GM21576 (cell line): ENCODE data around the gene TSPAN32.
"Not testable (repeated sequence)": the region's sequence is repeated elsewhere in the genome, so short reads cannot be mapped to it uniquely, and the experiment has no call there.

Experiments used
- ATAC-seq: cut with Tn5 transposase; IDR thresholded peaks from one replicate; pipeline ENCODE4 v1.9.1; 2021; ENCODE audit warnings: mild to moderate bottlenecking, moderate library complexity; ENCODE audit not compliant: unreplicated experiment

TSPAN32 gene

DNA sequence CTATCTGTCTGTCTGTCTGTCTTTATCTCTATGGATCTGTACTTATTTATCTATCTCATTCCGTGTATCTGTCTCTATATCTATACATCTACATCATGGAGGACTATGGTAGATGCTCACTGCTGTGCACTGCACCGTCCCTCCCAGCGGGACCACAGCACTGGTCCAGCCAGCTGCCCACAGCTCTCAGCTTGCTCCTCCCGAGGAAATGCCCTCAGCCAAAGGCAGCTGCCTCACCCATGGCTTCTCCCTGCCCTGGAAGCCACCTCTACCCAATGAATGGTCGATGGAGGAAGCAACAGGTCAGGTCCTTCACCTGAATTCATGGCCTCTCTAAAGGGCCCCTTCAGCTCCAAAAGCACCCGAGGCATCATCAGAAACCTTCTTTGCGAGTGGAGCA, 60.6 kb downstream of the TSPAN32 start:
- no peak for ATAC-seq

DNA sequence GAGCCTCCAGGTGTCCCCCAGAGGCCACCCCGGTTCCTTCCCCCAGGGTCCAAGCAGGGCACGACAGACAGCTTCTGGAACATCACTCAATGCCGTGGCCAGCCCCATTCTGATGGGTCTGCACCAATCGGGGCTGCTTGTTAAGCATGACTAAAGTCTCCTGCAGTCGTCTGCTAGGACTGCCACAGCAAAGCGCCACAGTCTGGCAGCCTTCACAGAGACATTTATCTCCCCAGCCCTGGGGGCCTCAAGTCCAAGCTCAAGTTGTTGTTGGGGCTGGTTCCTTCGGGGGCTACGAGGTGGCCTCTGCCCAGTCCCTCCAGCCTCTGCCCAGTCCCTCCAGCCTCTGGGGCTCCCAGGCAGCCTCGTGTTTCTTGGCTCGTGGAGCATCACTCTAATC, 61.3 kb downstream of the TSPAN32 start:
- no peak for ATAC-seq

DNA sequence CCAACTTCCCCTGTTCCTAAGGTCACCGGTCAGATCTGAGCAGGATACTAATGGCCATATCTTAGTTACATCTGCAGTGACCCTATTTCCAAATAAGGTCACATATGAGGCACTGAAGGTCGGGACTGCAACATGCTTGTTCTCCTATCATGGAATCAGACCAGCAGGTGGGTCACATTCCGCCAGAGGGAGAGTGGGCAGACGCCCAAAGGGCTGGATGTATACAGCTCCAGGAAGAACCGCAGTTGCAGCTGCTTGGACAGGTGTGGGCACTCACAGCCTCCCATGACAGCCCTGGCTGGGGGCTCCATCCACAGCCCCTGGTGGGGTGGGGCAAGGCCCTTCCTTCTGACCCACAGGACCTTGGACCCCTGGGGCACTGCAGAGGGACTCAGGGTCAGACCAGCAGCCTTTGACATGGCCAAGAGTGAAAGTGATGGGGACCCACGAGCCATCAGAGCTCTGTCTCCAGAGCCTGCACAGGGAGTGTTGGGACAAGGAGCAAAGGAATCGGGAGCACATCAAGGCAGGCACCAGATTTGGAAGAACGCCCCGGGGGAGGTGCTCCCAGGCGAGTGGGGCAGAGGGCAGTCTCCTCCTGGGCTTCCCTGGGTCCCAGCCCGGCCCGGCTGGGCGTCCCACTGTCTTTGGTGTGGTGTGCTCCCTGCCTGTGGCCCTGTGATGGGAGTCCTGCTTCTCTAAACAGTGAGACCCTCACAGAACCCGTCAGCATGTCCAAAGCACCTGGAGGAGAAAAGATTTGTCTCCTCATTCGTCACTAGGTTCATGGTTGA, 62.0 kb downstream of the TSPAN32 start:
- no peak for ATAC-seq

DNA sequence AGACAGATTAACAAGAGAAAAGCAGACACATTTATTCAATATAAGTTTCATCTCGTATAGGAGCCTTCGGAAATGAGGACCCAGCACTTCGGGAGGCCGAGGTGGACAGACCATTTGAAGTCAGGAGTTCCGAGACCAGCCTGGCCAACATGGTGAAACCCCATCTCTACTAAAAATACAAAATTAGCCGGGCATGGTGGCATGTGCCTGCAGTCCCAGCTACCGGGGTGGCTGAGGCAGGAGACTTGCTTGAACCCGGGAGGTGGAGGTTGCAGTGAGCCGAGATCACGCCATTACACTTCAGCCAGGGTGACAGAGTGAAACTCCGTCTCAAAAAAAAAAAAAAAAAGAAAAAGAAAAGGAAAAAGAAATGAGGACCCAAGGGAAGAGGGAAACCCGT, 62.6 kb downstream of the TSPAN32 start:
- not testable (repeated sequence) for ATAC-seq

DNA sequence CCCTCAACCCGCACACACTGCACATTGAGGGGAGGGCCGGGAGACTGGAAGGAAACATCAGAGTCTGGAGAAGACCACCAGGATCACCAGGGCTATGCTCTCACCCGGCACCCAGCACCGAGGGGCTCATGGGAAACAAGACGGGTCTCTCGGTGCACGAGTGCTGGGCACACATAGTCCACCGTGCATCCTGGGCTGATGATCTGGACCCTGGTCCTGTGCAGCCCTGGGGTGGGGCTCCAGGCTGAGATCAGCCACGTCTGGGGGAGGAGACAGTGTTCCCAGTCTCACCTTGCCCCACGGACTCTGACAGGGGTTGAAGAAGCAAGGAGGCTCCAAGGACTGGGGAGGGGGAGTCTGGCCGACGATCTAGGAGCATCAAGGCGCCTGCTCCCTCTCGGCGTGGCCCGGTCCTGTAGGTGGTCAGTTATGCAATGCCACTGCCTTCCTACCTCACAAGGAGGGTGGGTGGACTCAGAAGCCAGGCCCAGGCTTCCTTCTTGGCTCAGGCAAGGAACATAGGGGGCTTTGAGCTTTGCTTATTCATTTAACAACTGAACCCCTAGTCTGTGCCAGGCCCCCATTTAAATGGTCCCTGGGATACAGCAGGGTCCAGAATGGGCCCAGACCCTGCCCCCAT, 63.9 kb downstream of the TSPAN32 start:
- no peak for ATAC-seq

DNA sequence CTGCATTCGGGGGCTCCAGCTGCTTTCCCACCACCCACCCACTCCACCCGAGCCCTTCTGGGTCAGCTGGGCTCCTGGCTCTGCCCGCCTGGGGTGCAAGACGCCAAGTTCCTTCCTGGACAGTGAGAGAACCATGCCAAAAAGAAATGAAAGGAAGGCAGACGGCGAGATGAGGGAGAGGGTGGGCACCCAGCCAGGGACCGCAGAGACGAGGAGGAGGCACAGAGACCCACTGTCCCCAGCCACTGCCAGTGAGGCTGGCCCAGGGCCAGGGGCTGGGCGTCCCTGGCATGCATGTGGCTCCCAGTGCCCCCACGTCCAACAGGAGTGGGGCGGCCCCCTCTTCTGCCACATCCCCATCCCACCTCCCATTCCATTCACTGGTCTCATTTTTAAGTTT, 64.5 kb downstream of the TSPAN32 start:
- ATAC-seq = no peak

DNA sequence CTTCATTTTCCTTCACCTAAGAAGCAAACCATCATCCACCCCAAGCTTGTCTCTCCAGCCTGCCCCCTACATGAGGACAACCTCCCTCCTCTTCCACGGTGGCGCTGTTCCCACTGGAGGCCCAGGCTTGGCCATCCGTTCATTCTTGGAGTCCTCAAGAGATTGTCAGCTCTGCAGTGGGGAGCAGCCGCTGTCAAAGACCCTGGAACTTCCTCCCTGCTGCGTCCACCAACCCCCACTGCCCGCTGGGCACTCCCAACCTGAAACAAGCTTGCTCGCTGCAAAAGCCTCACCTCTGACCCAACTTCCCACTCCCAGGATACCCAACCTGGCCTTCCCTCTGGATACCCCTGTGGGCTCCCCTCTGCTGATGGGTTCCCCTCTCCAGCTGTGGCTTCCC, 64.9 kb downstream of the TSPAN32 start:
- no peak for ATAC-seq

DNA sequence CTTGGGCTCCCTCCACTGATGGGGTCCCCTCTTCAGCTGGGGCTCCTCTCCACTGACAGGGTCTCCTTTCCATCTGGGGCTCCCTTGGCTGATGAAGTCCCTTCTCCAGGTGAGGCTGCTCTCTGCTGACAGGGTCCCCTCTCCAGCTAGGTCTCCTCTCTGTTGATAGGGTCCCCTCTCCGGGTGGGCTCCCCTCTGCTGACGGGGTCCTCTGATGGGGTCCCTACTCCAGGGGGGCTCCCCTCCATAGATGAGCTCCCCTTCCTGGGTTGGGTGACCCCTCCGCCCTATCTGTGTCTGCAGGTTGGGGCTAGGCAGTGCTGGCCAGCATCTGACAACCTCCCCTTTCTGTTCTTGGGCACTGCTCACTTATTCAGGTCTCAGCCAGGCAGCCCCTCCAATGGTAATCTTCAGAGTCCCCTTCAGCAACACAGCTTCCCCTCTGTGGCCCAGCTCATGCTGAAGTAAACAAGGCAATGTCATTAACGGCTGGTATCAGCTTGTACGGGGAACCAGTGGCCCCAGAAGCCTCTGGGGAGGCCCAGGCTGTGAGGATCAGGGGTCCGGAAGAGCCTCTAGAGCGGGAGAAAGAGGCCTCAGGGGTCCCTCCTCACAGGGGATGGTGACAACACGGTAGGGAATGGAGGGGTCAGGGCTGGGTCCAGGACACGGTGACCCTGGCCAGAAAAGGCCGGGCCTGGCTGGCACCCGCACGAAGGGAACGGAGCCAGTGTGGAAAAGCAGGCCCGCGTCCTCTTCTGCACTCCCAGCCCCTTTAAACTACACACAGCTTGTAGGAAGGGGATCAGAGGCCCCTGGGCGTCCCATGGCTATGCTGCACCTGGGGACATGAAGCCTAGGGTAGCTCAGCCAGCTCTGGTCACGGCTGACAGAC, 65.7 kb downstream of the TSPAN32 start:
- ATAC-seq = no peak
